ENCODE data around the gene RAB7B.

- TF ChIP-seq POLR2A (IDR thresholded peaks at IDR 0.05; ENCODE audit: low read length) (no peak), GATA1 (IDR thresholded peaks at IDR 0.05; ENCODE audit: low read depth, low read length) (no peak)
Observed at GRCh38 chr1:206013026-206013795, 10.0 kb upstream of the RAB7B start.
